Measurements from ENCODE around the gene TSPAN18.

DNA sequence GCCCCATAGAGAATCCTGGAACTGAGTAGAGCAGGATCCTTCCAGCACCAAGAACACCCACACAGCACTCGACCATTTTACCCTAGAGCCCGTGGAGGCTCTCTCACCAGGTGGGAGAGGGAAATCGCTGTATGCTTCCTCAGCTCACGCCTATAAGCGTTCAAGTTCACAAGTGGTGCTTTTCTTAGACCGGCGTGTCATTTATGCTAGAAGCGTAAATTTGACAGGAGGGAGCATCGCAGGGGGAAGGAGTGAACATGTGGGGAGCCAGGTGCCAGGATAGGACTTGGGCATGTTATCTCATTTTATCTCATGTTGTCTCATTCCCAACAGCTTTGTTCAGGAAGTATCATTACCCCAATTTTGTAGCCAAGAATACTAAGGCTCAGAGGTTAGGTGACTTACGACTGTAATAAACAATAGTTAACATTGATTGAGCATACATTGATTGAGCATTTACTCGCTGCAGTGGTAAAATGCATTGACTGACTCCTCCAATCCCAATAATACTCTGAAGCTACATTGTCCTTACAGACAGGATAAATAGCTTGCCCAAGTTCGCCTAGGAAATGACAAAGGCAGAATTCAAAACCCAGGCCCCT is 243.0 kb downstream of the TSPAN18 start:
- TF ChIP-seq ZFX (IDR thresholded peaks at IDR 0.05) = no peak
- TF ChIP-seq, protein P1, sequence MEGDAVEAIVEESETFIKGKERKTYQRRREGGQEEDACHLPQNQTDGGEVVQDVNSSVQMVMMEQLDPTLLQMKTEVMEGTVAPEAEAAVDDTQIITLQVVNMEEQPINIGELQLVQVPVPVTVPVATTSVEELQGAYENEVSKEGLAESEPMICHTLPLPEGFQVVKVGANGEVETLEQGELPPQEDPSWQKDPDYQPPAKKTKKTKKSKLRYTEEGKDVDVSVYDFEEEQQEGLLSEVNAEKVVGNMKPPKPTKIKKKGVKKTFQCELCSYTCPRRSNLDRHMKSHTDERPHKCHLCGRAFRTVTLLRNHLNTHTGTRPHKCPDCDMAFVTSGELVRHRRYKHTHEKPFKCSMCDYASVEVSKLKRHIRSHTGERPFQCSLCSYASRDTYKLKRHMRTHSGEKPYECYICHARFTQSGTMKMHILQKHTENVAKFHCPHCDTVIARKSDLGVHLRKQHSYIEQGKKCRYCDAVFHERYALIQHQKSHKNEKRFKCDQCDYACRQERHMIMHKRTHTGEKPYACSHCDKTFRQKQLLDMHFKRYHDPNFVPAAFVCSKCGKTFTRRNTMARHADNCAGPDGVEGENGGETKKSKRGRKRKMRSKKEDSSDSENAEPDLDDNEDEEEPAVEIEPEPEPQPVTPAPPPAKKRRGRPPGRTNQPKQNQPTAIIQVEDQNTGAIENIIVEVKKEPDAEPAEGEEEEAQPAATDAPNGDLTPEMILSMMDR (IDR thresholded peaks at IDR 0.05 in 2 of 3, conservative IDR thresholded peaks at IDR 0.05 in 1 of 3; ENCODE audit: borderline replicate concordance in 1 of 3, insufficient read depth in 1 of 3, low read depth in 2 of 3, low read length in 2 of 3) = no peak
- no peak for TF ChIP-seq POLR2A (IDR thresholded peaks at IDR 0.05; ENCODE audit: borderline replicate concordance, extremely low read depth, insufficient read depth, insufficient read length)
- no peak for TF ChIP-seq POLR2AphosphoS5 (IDR thresholded peaks at IDR 0.05; ENCODE audit: low read depth, low read length)
- no peak for TF ChIP-seq CEBPB (IDR thresholded peaks at IDR 0.05; ENCODE audit: low read depth)
- TF ChIP-seq ELF1 (IDR thresholded peaks at IDR 0.05; ENCODE audit: borderline replicate concordance, low read depth) = no peak
- no peak for TF ChIP-seq SIN3A (IDR thresholded peaks at IDR 0.05; ENCODE audit: low read depth)
- no peak for TF ChIP-seq EGR1 (IDR thresholded peaks at IDR 0.05; ENCODE audit: low read depth)
- TF ChIP-seq SP1 (IDR thresholded peaks at IDR 0.05; ENCODE audit: low read depth) = no peak
- TF ChIP-seq EZH2 (IDR thresholded peaks at IDR 0.05) = no peak
- no peak for TF ChIP-seq SRF (IDR thresholded peaks at IDR 0.05; ENCODE audit: low read depth)
- TF ChIP-seq CBX3 (IDR thresholded peaks at IDR 0.05; ENCODE audit: low read depth) = no peak
- TF ChIP-seq YY1 (IDR thresholded peaks at IDR 0.05; ENCODE audit: extremely low read depth, insufficient replicate concordance, low read depth, low read length) = no peak
- TF ChIP-seq, protein P2, sequence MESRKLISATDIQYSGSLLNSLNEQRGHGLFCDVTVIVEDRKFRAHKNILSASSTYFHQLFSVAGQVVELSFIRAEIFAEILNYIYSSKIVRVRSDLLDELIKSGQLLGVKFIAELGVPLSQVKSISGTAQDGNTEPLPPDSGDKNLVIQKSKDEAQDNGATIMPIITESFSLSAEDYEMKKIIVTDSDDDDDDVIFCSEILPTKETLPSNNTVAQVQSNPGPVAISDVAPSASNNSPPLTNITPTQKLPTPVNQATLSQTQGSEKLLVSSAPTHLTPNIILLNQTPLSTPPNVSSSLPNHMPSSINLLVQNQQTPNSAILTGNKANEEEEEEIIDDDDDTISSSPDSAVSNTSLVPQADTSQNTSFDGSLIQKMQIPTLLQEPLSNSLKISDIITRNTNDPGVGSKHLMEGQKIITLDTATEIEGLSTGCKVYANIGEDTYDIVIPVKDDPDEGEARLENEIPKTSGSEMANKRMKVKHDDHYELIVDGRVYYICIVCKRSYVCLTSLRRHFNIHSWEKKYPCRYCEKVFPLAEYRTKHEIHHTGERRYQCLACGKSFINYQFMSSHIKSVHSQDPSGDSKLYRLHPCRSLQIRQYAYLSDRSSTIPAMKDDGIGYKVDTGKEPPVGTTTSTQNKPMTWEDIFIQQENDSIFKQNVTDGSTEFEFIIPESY (IDR thresholded peaks at IDR 0.05; ENCODE audit: extremely low read depth, insufficient replicate concordance, low read length) = no peak

Measured in HCT116 (cell line).